ENCODE results near the gene FGF14. TPM values are rescaled to one million over a fixed set of nuclear protein-coding genes. Genes with fewer than 3 reads are reported as not detected.

FGF14 gene
- total RNA-seq, 1 experiment from 2014 or later, result 0.22 TPM

DNA sequence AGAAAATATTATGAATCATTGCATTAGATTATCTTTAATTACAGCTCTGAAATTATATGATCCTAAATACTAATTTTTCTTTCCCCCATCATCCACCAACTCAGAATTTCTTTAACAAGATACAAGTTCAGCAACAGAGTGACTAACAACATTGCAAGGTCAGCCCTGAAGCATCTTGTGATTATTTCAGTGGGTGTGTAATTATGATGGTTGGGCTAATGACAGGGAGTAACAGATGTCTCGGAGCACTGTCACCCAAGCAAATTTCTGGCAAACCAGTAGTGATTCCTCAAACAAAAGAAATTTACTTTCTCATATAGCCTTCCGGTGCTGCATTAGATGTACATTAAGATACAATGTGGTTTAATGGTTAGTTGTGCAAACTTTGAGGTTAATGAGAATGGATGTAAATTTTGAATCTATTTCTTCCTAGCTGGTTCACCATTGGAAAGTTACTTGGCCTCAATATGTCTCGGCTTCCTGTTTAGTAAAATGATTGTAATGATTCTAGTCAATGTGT, 710.4 kb downstream of the FGF14 start:
- Histone ChIP-seq H3K4me1 (ENCODE audit: insufficient read depth, low read length) (no peaks in the 10 kb centered on the region), H2BK5ac (ENCODE audit: insufficient read length, low read length) (no peak overlapping the region), H3K4me2 (ENCODE audit: insufficient read depth, insufficient read length, low read length) (no peak overlapping the region), H4K20me1 (ENCODE audit: control insufficient read depth, insufficient read depth, insufficient read length) (no peaks in the 10 kb centered on the region), H4K5ac (ENCODE audit: insufficient read length, low read depth, low read length) (no peak overlapping the region), H2AFZ (ENCODE audit: low read length) (no peak overlapping the region), H4K8ac (replicated peaks; ENCODE audit: insufficient read length, low read depth, low read length) (no peak overlapping the region), H3K79me1 (ENCODE audit: insufficient read depth, low read depth, low read length, poor library complexity, severe bottlenecking) (no peaks in the 10 kb centered on the region), H2BK120ac (ENCODE audit: low read depth, low read length, poor library complexity, severe bottlenecking) (no peak overlapping the region), H2AK5ac (ENCODE audit: insufficient read length, low read length) (no peak overlapping the region), H3K18ac (ENCODE audit: insufficient read length, low read depth, low read length) (no peak overlapping the region), H3K4ac (ENCODE audit: low read depth, low read length) (no peak overlapping the region), H3T11ph (ENCODE audit: low read length) (no peak overlapping the region), H2BK20ac (ENCODE audit: low read depth, low read length, poor library complexity, severe bottlenecking) (no peak overlapping the region), H3K23me2 (ENCODE audit: insufficient read length, low read depth, low read length, poor library complexity, severe bottlenecking) (no peaks in the 10 kb centered on the region), H3K9me3 (ENCODE audit: control insufficient read depth, low read depth, low read length) (no peaks in the 10 kb centered on the region), H4K91ac (ENCODE audit: insufficient read length, low read depth, low read length) (no peak overlapping the region), H3K79me2 (ENCODE audit: insufficient read depth, low read length) (no peaks in the 10 kb centered on the region), H3K23ac (ENCODE audit: insufficient read length, low read depth, low read length) (no peak overlapping the region), H3K14ac (ENCODE audit: insufficient read depth, low read length) (no peak overlapping the region), H3K27me3 (ENCODE audit: insufficient read depth, low read length) (no peaks in the 10 kb centered on the region), H3K9ac (ENCODE audit: extremely low read depth, insufficient read length, low read length) (no peak overlapping the region), H2BK12ac (ENCODE audit: insufficient read length, low read depth, low read length) (no peak overlapping the region), H2BK15ac (ENCODE audit: low read depth, low read length) (no peak overlapping the region), H3K56ac (ENCODE audit: insufficient read length, low read depth, low read length) (no peak overlapping the region), H3K27ac (ENCODE audit: insufficient read length, low read depth, low read length) (no peak overlapping the region)
- H3K27me3 Mint-ChIP-seq (ENCODE audit: low read depth), result peaks cover 4% of the 10 kb centered on the region
- TF ChIP-seq, protein P1, sequence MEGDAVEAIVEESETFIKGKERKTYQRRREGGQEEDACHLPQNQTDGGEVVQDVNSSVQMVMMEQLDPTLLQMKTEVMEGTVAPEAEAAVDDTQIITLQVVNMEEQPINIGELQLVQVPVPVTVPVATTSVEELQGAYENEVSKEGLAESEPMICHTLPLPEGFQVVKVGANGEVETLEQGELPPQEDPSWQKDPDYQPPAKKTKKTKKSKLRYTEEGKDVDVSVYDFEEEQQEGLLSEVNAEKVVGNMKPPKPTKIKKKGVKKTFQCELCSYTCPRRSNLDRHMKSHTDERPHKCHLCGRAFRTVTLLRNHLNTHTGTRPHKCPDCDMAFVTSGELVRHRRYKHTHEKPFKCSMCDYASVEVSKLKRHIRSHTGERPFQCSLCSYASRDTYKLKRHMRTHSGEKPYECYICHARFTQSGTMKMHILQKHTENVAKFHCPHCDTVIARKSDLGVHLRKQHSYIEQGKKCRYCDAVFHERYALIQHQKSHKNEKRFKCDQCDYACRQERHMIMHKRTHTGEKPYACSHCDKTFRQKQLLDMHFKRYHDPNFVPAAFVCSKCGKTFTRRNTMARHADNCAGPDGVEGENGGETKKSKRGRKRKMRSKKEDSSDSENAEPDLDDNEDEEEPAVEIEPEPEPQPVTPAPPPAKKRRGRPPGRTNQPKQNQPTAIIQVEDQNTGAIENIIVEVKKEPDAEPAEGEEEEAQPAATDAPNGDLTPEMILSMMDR (conservative IDR thresholded peaks at IDR 0.05), result no peak
- H3K27ac Mint-ChIP-seq, result no peak overlapping the region
- no peaks in the 10 kb centered on the region for H3K4me1 Mint-ChIP-seq
- H3K4me3 Mint-ChIP-seq, result no peak overlapping the region
- H3K36me3 Mint-ChIP-seq (ENCODE audit: insufficient read depth in 1 of 3, low read depth in 3 of 3), result no peaks in the 10 kb centered on the region
- no CpG with 5 or more reads among the region's 3 CpGs for WGBS (ENCODE audit: extremely low coverage, insufficient read length, low lambda C conversion rate)
- DNase-seq, result no peak
- no peaks in the 10 kb centered on the region for H3K9me3 Mint-ChIP-seq

All from H9 (cell line).